ENCODE data around the gene LAMTOR1.

GRCh38 chr11:72069200-72069599 is 33.9 kb downstream of the LAMTOR1 start:
- TF ChIP-seq POLR2AphosphoS5 (IDR thresholded peaks at IDR 0.05; ENCODE audit: low read depth, low read length) (no peak), POLR2A (IDR thresholded peaks at IDR 0.05; ENCODE audit: low read depth, low read length) (no peak)
